ENCODE results near the gene ST3GAL5.

ST3GAL5 gene

GRCh38 chr2:85790032-85790431, 98.8 kb downstream of the ST3GAL5 start:
- DNase-seq (ENCODE audit: low spot score) = no peak

- DNase-seq (ENCODE audit: low spot score) = no peak
Observed at GRCh38 chr2:85789271-85789670, 99.5 kb downstream of the ST3GAL5 start.

DNA sequence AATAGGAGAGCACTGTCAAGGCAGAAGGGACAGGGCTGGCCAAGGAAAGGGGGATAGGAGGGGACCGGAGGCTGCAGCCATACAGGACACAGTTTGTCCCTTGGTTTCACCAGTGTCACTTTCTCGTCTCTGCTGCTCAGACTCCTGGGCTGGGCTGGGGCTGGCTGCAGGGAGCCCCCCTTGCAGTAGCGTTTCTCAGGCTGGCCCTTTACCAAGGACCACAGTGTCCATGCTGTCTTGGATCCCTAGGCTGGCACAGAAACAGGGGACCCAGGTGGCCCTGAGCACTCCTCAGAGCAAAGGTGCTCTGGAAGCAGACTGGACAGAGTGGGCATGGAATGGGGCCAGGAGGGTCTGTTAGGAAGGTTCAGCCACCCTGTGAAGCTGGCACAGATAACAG, 100.2 kb downstream of the ST3GAL5 start:
- DNase-seq (ENCODE audit: low spot score) = no peak

GRCh38 chr2:85787981-85788340, 100.8 kb downstream of the ST3GAL5 start:
- no peak for DNase-seq (ENCODE audit: low spot score)

DNA sequence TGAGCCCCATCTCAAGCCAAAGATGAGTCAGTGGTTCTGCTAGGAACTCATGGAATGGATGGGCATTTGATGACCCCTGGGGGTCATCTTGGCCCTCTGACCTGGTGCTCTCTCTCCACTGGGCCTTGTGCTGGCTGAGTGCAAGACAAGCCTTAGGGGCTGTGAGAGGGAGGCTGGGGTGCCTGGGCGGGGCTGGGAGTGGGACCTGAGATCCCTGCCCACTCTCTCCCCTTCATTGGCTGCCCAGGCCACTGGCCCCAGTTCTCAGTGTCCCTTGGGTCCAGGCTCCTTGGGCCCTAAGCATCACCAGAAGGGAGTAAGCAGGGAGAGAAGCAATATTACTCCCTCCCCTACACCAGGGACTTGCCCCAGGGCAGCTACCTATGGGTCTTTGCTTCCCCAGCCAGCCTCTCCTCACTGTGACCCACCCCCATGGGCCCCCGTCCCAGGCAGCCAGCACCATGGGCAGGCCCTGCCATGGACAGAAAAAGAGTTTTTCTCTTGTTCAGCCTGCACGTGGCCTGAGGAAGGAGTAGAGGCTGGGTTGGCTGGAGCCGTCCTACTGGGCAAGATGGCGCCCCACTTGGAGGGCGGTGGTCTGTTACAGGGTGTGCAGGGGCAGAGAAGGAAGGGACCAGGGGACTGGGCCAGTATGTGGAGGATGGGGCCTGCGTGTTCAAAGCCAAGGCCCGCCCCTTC, 101.4 kb downstream of the ST3GAL5 start:
- no peak for DNase-seq (ENCODE audit: low spot score)

Data from COLO829 (cell line).